Neural crest cell (in vitro differentiated cells): Measurements from ENCODE around the gene TMC5. TPM values are rescaled to one million over a fixed set of nuclear protein-coding genes. Genes with fewer than 3 reads are reported as not detected.

ENCODE experiments used
- DNase-seq: peaks from one replicate; pipeline ENCODE4 v3.0.0; 2021; ENCODE audit warnings: low read depth, mixed read lengths, low spot score
- H3K27ac Mint-ChIP-seq: one replicate; pipeline ENCODE4 v1.8.0; 2021; ENCODE audit warnings: mild to moderate bottlenecking, mixed read lengths; ENCODE audit not compliant: unreplicated experiment
- H3K27me3 Mint-ChIP-seq: 2 replicates; pipeline ENCODE4 v1.8.0; 2021; ENCODE audit warnings: low read depth, mild to moderate bottlenecking, mixed read lengths
- H3K36me3 Mint-ChIP-seq: 2 replicates; pipeline ENCODE4 v1.8.0; 2021; ENCODE audit warnings: low read depth, mild to moderate bottlenecking, mixed read lengths
- H3K4me1 Mint-ChIP-seq: 2 replicates; pipeline ENCODE4 v1.8.0; 2021; ENCODE audit warnings: mixed read lengths
- H3K4me3 Mint-ChIP-seq: one replicate; pipeline ENCODE4 v1.8.0; 2021; ENCODE audit warnings: mild to moderate bottlenecking, mixed read lengths
- H3K9me3 Mint-ChIP-seq: 2 replicates; pipeline ENCODE4 v1.8.0; 2021; ENCODE audit warnings: mixed read lengths
- total RNA-seq: library from RNA; stranded (reverse); gene quantifications from 2 replicates; pipeline ENCODE4 v1.2.1, GENCODE V29; 2021
- TF ChIP-seq, protein P1 (sequence below): fragments of 200-600 bp; sonication (generic); conservative IDR thresholded peaks from 2 replicates; pipeline ENCODE4 v1.5.0; 2021; ENCODE audit warnings: antibody characterized with exemption, mild to moderate bottlenecking

Gene TMC5
- total RNA-seq, 1 donor from 2014 or later, result not detected

DNA sequence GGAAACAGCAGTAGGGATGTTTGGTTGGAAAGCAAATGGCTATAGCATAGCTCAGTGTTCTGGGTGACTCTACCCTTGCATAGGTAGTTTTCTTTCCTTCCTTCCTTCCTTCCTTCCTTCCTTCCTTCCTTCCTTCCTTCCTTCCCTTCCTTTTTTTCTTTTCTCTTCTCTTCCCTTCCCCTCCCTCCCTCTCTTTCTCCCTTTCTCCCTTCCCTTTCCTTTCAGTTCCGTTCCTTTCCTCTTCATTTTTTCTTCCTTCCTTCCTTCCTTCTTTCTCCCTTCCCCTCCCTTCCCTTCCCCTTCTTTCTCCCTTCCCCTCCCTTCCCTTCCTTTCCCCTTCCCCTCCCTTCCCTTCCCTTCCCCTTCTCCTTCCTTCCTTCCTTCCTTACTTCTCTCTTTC is 72.9 kb downstream of the TMC5 start:
- no peak overlapping the region for H3K27ac Mint-ChIP-seq
- peaks cover 12% of the 10 kb centered on the region for H3K4me1 Mint-ChIP-seq
- no peaks in the 10 kb centered on the region for H3K36me3 Mint-ChIP-seq
- TF ChIP-seq, protein P1, sequence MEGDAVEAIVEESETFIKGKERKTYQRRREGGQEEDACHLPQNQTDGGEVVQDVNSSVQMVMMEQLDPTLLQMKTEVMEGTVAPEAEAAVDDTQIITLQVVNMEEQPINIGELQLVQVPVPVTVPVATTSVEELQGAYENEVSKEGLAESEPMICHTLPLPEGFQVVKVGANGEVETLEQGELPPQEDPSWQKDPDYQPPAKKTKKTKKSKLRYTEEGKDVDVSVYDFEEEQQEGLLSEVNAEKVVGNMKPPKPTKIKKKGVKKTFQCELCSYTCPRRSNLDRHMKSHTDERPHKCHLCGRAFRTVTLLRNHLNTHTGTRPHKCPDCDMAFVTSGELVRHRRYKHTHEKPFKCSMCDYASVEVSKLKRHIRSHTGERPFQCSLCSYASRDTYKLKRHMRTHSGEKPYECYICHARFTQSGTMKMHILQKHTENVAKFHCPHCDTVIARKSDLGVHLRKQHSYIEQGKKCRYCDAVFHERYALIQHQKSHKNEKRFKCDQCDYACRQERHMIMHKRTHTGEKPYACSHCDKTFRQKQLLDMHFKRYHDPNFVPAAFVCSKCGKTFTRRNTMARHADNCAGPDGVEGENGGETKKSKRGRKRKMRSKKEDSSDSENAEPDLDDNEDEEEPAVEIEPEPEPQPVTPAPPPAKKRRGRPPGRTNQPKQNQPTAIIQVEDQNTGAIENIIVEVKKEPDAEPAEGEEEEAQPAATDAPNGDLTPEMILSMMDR, result no peak
- H3K27me3 Mint-ChIP-seq, result no peaks in the 10 kb centered on the region
- H3K9me3 Mint-ChIP-seq, result no peaks in the 10 kb centered on the region
- no peak for DNase-seq
- no peak overlapping the region for H3K4me3 Mint-ChIP-seq

DNA sequence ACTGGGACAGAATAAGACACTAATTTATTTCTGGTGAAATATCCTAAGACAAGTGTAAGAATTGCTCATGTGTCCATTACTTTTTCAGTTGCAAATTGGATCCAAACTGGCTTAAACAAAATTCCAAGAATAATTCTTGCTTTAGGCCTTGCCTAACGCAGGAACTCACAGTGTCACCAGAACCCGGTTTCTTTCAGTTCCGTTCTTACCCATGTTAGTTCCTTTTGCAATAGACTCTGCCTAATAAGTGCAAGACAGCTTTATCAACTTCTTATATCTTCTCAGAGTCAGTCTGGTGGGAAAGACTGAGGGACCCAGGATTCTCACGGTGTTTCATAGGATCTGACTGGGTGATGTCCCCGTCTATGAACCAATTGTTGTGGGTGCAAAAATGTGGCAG is 79.5 kb downstream of the TMC5 start:
- TF ChIP-seq, protein P1, result no peak
- Mint-ChIP-seq H3K36me3 (peaks cover 12% of the 10 kb centered on the region), H3K9me3 (no peaks in the 10 kb centered on the region), H3K27ac (no peak overlapping the region), H3K27me3 (no peaks in the 10 kb centered on the region), H3K4me1 (no peaks in the 10 kb centered on the region), H3K4me3 (no peak overlapping the region)
- DNase-seq, result no peak

- Mint-ChIP-seq H3K9me3 (no peaks in the 10 kb centered on the region), H3K4me3 (no peak overlapping the region), H3K27ac (no peak overlapping the region), H3K36me3 (peaks cover 17% of the 10 kb centered on the region), H3K27me3 (no peaks in the 10 kb centered on the region), H3K4me1 (no peaks in the 10 kb centered on the region)
- TF ChIP-seq, protein P1, result no peak
- DNase-seq, result no peak
Measured at GRCh38 chr16:19499006-19499405, 81.3 kb downstream of the TMC5 start.

DNA sequence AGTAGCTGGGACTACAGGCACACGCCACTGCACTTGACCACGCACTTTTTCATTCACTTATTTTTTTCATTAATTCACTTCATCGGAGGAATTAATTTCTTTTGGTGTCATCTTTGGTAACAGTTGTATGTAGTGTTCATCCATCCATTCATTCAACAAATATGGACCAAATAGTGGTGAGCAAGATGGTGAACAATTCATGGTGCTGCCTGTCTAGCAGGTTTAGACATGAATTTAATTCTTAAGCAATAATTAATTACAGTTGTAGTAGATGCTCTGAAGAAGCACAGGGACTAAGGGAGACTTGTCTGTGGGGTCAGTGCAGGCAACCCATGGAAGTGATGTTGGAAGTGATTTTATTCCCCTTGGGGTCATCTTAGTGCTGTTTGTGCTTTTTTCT is 81.8 kb downstream of the TMC5 start:
- H3K4me3 Mint-ChIP-seq, result no peak overlapping the region
- no peaks in the 10 kb centered on the region for H3K27me3 Mint-ChIP-seq
- no peaks in the 10 kb centered on the region for H3K9me3 Mint-ChIP-seq
- TF ChIP-seq, protein P1, result no peak
- H3K4me1 Mint-ChIP-seq, result no peaks in the 10 kb centered on the region
- no peak overlapping the region for H3K27ac Mint-ChIP-seq
- H3K36me3 Mint-ChIP-seq, result peaks cover 17% of the 10 kb centered on the region
- DNase-seq, result no peak

GRCh38 chr16:19502395-19503131 is 84.9 kb downstream of the TMC5 start:
- H3K9me3 Mint-ChIP-seq, result no peaks in the 10 kb centered on the region
- H3K4me1 Mint-ChIP-seq, result no peaks in the 10 kb centered on the region
- TF ChIP-seq, protein P1, result peak; percentile 91
- H3K4me3 Mint-ChIP-seq, result no peak overlapping the region
- DNase-seq, result peak; percentile 84
- peaks cover 14% of the 10 kb centered on the region for H3K36me3 Mint-ChIP-seq
- H3K27me3 Mint-ChIP-seq, result no peaks in the 10 kb centered on the region
- no peak overlapping the region for H3K27ac Mint-ChIP-seq
